Hepatocyte (in vitro differentiated cells): ENCODE results near the gene PDE4D.

Experiments
- EZH2 ChIP-seq: fragments of 200-600 bp; sonication (generic); IDR thresholded peaks from 2 replicates; pipeline ENCODE4 v1.6.1; 2016; ENCODE audit warnings: antibody characterized with exemption, mild to moderate bottlenecking, borderline replicate concordance
- TF ChIP-seq, protein P1 (sequence below): fragments of 200-600 bp; sonication (generic); IDR thresholded peaks from 2 replicates; pipeline ENCODE4 v1.5.1; 2016; ENCODE audit warnings: antibody characterized with exemption, mild to moderate bottlenecking; ENCODE audit not compliant: poor library complexity

DNA sequence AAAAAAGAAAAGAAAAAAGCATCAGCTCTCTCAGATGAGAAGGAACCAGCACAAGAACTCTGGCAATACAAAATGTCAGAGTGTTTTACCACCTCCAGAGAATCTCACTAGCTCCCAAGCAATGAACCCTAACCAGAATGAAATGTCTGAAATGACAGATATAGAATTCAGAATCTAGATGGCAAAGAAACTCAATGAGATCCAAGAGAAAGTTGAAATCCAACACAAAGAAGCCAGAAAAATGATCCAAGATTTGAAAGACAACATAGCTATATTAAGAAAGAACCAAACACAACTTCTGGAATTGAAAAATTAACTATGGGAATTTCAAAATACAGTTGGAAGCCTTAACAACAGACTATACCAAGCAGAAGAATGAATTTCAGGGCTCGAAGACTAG is 396.3 kb downstream of the PDE4D start:
- TF ChIP-seq, protein P1, sequence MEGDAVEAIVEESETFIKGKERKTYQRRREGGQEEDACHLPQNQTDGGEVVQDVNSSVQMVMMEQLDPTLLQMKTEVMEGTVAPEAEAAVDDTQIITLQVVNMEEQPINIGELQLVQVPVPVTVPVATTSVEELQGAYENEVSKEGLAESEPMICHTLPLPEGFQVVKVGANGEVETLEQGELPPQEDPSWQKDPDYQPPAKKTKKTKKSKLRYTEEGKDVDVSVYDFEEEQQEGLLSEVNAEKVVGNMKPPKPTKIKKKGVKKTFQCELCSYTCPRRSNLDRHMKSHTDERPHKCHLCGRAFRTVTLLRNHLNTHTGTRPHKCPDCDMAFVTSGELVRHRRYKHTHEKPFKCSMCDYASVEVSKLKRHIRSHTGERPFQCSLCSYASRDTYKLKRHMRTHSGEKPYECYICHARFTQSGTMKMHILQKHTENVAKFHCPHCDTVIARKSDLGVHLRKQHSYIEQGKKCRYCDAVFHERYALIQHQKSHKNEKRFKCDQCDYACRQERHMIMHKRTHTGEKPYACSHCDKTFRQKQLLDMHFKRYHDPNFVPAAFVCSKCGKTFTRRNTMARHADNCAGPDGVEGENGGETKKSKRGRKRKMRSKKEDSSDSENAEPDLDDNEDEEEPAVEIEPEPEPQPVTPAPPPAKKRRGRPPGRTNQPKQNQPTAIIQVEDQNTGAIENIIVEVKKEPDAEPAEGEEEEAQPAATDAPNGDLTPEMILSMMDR, result no peak
- TF ChIP-seq EZH2, result no peak
